ENCODE data around the gene PLA2G15.

DNA sequence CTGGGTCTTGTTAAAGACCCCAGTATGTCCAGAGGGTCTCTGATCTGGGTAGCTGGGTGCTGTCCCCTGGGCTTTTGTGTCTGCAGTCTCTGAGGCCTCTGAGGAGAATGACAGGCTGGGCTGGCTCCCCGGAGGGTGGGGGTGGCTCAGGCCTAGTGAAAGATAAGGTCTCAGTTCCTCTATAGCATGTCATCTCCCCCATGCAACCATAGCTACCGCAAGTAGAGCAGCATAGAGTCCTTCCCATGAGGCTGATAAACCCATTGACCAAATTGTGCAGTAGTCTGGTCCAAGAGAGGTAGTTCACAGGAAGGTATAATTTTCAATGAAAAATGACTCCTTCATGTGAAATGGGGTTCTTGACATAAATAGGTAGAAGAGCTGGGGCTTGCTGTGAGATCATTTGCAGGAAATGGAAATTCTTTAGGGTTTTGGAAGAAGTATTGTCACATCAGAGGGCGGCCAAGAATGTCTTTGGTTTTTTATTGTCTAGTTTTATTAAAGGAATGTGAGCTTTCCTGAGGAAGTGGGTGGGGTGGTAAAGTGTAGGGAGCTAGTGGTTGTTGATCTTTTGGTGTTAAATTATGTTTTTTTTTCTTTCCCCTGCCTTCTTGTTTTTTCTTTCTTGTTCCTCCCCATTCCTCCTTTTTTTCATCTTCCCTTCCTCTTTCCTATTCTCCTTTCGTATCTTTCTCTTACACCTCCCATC, 44.6 kb downstream of the PLA2G15 start:
- TF ChIP-seq, protein P1, sequence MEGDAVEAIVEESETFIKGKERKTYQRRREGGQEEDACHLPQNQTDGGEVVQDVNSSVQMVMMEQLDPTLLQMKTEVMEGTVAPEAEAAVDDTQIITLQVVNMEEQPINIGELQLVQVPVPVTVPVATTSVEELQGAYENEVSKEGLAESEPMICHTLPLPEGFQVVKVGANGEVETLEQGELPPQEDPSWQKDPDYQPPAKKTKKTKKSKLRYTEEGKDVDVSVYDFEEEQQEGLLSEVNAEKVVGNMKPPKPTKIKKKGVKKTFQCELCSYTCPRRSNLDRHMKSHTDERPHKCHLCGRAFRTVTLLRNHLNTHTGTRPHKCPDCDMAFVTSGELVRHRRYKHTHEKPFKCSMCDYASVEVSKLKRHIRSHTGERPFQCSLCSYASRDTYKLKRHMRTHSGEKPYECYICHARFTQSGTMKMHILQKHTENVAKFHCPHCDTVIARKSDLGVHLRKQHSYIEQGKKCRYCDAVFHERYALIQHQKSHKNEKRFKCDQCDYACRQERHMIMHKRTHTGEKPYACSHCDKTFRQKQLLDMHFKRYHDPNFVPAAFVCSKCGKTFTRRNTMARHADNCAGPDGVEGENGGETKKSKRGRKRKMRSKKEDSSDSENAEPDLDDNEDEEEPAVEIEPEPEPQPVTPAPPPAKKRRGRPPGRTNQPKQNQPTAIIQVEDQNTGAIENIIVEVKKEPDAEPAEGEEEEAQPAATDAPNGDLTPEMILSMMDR (IDR thresholded peaks at IDR 0.05; ENCODE audit: insufficient read depth, low read length, poor library complexity, severe bottlenecking): no peak
- TF ChIP-seq EZH2phosphoT487 (conservative IDR thresholded peaks at IDR 0.05; ENCODE audit: low read length): no peak
